HCT116 (cell line): ENCODE measurements around the gene DEPDC1B. TPM values are rescaled to one million over a fixed set of nuclear protein-coding genes. Genes with fewer than 3 reads are reported as not detected.

ENCODE experiments used
- ATAC-seq: fragments of 200-7000 bp; cut with Tn5 transposase; 2 replicates; pipeline ENCODE4 v1.9.1; 2020; ENCODE audit warnings: mild to moderate bottlenecking, moderate library complexity
- BruUV-seq: library from RNA; stranded (reverse); fragments of 400-500 nt; replicated peaks from 2 replicates; lab custom pipeline; 2021; lab: Mats Ljungman, UMichigan
- CTCF ChIA-PET: fragments of 300-600 bp; sonication (Branson Sonifier 250); formaldehyde crosslinking; loops from one replicate; lab custom pipeline; 2021; ENCODE audit warnings: antibody characterized with exemption; lab: Charles Lee
- POLR2A ChIA-PET: fragments of 300-600, 350-600 bp; sonication (Branson Sonifier 250); formaldehyde crosslinking; loops from one replicate; lab custom pipeline; 2021; ENCODE audit warnings: antibody characterized with exemption; lab: Charles Lee
- RAD21 ChIA-PET, 2 experiments: fragments of 300-600 bp; sonication (Branson Sonifier 250); formaldehyde crosslinking; loops; one replicate each; lab custom pipeline; 2023; ENCODE audit warnings: low total read pairs in 2 of 2; ENCODE audit not compliant: uncharacterized antibody in 2 of 2, unreplicated experiment in 2 of 2, low non-redundant PET in 1 of 2; lab: Charles Lee
- DNase-seq: peaks from one replicate; pipeline ENCODE4 v3.0.0-alpha.2; 2010; ENCODE audit warnings: low read depth, low spot score
- H2AFZ ChIP-seq: fragments of 200-600 bp; shearing (Covaris generic), sonication (generic); 2 replicates; pipeline ENCODE4 v1.6.1; 2017; ENCODE audit warnings: low read depth, mixed run types, mixed read lengths, antibody characterized with exemption, low read length; ENCODE audit not compliant: poor library complexity, severe bottlenecking
- H3K27ac ChIP-seq: 2 replicates; pipeline ENCODE4 v1.5.1; 2012; ENCODE audit warnings: low read depth, low read length
- H3K27me3 ChIP-seq: fragments of 200-600 bp; sonication (generic); 2 replicates; pipeline ENCODE4 v1.6.1; 2016; ENCODE audit warnings: mixed run types, low read length, mixed read lengths; ENCODE audit not compliant: insufficient read depth
- H3K36me3 ChIP-seq, 2 experiments: fragments of 200-500 bp in 1 of 2; fragments of 200-600 bp in 1 of 2; sonication (Bioruptor generic) in 1 of 2; sonication (generic) in 1 of 2; 2 replicates each; pipeline versions ENCODE4 v1.5.1 to v1.6.1; 2014 to 2016; ENCODE audit warnings: low read length in 2 of 2, inconsistent platforms in 1 of 2, mixed read lengths in 1 of 2, mixed run types in 1 of 2; ENCODE audit not compliant: insufficient read depth in 2 of 2, control insufficient read depth in 1 of 2
- H3K4me1 ChIP-seq, 2 experiments: fragments of 200-600 bp in 1 of 2; sonication (generic) in 1 of 2; 2 replicates each; pipeline versions ENCODE4 v1.5.1 to v1.6.1; 2012 to 2017; ENCODE audit warnings: low read length in 2 of 2, inconsistent platforms in 1 of 2, mild to moderate bottlenecking in 1 of 2, mixed read lengths in 1 of 2, mixed run types in 1 of 2, moderate library complexity in 1 of 2; ENCODE audit not compliant: insufficient read depth in 2 of 2, control insufficient read depth in 1 of 2
- H3K4me2 ChIP-seq: fragments of 200-600 bp; sonication (generic); 2 replicates; pipeline ENCODE4 v1.6.1; 2017; ENCODE audit warnings: mixed run types, low read length, mixed read lengths
- H3K4me3 ChIP-seq, 2 experiments: fragments of 200-600 bp in 1 of 2; sonication (generic) in 1 of 2; replicated peaks in 1 of 2; 2 replicates each; pipeline ENCODE4 v1.5.1; 2011 to 2016; ENCODE audit warnings: low read length in 2 of 2, control low read depth in 1 of 2, low read depth in 1 of 2, mild to moderate bottlenecking in 1 of 2, mixed read lengths in 1 of 2, mixed run types in 1 of 2
- H3K79me2 ChIP-seq: fragments of 200-600 bp; sonication (generic); 2 replicates; pipeline ENCODE4 v1.6.1; 2017; ENCODE audit warnings: mild to moderate bottlenecking, mixed run types, low read length, moderate library complexity, mixed read lengths; ENCODE audit not compliant: insufficient read depth
- H3K9ac ChIP-seq: fragments of 200-600 bp; sonication (generic); 2 replicates; pipeline ENCODE4 v1.6.1; 2016; ENCODE audit warnings: low read length, mixed read lengths
- H3K9me2 ChIP-seq: fragments of 200-600 bp; sonication (generic), shearing (Covaris generic); 2 replicates; pipeline ENCODE4 v1.6.1; 2017; ENCODE audit warnings: mixed run types, mild to moderate bottlenecking, moderate library complexity; ENCODE audit not compliant: insufficient read depth
- H3K9me3 ChIP-seq, 2 experiments: fragments of 200-500 bp in 1 of 2; fragments of 200-600 bp in 1 of 2; sonication (Bioruptor generic) in 1 of 2; sonication (generic) in 1 of 2; 2 replicates each; pipeline ENCODE4 v1.6.1; 2014 to 2017; ENCODE audit warnings: low read length in 2 of 2, mixed read lengths in 2 of 2, inconsistent platforms in 1 of 2, low read depth in 1 of 2, mild to moderate bottlenecking in 1 of 2, mixed run types in 1 of 2, moderate library complexity in 1 of 2; ENCODE audit not compliant: control insufficient read depth in 1 of 2, insufficient read depth in 1 of 2
- H4K20me1 ChIP-seq: fragments of 200-600 bp; sonication (generic), shearing (Covaris generic); 2 replicates; pipeline ENCODE4 v1.6.1; 2017; ENCODE audit warnings: mixed run types, mild to moderate bottlenecking, moderate library complexity; ENCODE audit not compliant: insufficient read depth
- EGR1 ChIP-seq: IDR thresholded peaks from 2 replicates; pipeline ENCODE4 v1.6.1; 2012; ENCODE audit warnings: low read depth
- EZH2phosphoT487 ChIP-seq: fragments of 200-600 bp; IDR thresholded peaks from 2 replicates; pipeline ENCODE4 v1.6.1; 2018; ENCODE audit warnings: antibody characterized with exemption, borderline replicate concordance
- FOSL1 ChIP-seq: IDR thresholded peaks from 2 replicates; pipeline ENCODE4 v1.6.1; 2012; ENCODE audit warnings: low read depth
- JUND ChIP-seq: IDR thresholded peaks from 2 replicates; pipeline ENCODE4 v1.6.1; 2012
- POLR2AphosphoS5 ChIP-seq: IDR thresholded peaks from 2 replicates; pipeline ENCODE4 v1.6.1; 2011; ENCODE audit warnings: mild to moderate bottlenecking, low read depth, low read length, moderate library complexity
- RAD21 ChIP-seq: IDR thresholded peaks from 2 replicates; pipeline ENCODE4 v1.6.1; 2012; ENCODE audit warnings: low read depth, mild to moderate bottlenecking
- SIN3A ChIP-seq: IDR thresholded peaks from 2 replicates; pipeline ENCODE4 v1.6.1; 2012; ENCODE audit warnings: low read depth
- SRF ChIP-seq: IDR thresholded peaks from 2 replicates; pipeline ENCODE4 v1.6.1; 2012; ENCODE audit warnings: low read depth
- TCF7L2 ChIP-seq: IDR thresholded peaks from 2 replicates; pipeline ENCODE4 v1.7.0; 2011; ENCODE audit warnings: borderline replicate concordance, inconsistent platforms; ENCODE audit not compliant: insufficient read depth, insufficient read length; ENCODE audit errors: extremely low read depth
- intact Hi-C: fragments of 100-400 bp; cut with micrococcal nuclease; formaldehyde crosslinking; loops from 2 replicates; pipeline ENCODE4 v1.10.0; 2022
- total RNA-seq: library from RNA; stranded (reverse); gene quantifications from one replicate; pipeline ENCODE4 v1.2.1, GENCODE V29; 2021; ENCODE audit not compliant: unreplicated experiment
- TF ChIP-seq, protein P1 (sequence below): IDR thresholded peaks from 2 replicates; pipeline ENCODE4 v1.6.1; 2012; ENCODE audit warnings: low read depth
- TF ChIP-seq, protein P2 (sequence below), 3 experiments: fragments of 200-600 bp in 1 of 3; sonication (generic) in 1 of 3; IDR thresholded peaks in 2 of 3; conservative IDR thresholded peaks in 1 of 3; 2 replicates each; pipeline ENCODE4 v1.5.1; 2012 to 2017; ENCODE audit warnings: low read depth in 2 of 3, low read length in 2 of 3, antibody characterized with exemption in 1 of 3, borderline replicate concordance in 1 of 3, control low read depth in 1 of 3, mild to moderate bottlenecking in 1 of 3, mixed read lengths in 1 of 3, mixed run types in 1 of 3, moderate library complexity in 1 of 3; ENCODE audit not compliant: insufficient read depth in 1 of 3
- TF ChIP-seq, protein P3 (sequence below): IDR thresholded peaks from 2 replicates; pipeline ENCODE4 v1.6.1; 2011; ENCODE audit warnings: mild to moderate bottlenecking, low read length, moderate library complexity; ENCODE audit not compliant: insufficient replicate concordance; ENCODE audit errors: extremely low read depth

Gene DEPDC1B
- total RNA-seq, 1 experiment from 2014 or later = 39.7 TPM

DNA sequence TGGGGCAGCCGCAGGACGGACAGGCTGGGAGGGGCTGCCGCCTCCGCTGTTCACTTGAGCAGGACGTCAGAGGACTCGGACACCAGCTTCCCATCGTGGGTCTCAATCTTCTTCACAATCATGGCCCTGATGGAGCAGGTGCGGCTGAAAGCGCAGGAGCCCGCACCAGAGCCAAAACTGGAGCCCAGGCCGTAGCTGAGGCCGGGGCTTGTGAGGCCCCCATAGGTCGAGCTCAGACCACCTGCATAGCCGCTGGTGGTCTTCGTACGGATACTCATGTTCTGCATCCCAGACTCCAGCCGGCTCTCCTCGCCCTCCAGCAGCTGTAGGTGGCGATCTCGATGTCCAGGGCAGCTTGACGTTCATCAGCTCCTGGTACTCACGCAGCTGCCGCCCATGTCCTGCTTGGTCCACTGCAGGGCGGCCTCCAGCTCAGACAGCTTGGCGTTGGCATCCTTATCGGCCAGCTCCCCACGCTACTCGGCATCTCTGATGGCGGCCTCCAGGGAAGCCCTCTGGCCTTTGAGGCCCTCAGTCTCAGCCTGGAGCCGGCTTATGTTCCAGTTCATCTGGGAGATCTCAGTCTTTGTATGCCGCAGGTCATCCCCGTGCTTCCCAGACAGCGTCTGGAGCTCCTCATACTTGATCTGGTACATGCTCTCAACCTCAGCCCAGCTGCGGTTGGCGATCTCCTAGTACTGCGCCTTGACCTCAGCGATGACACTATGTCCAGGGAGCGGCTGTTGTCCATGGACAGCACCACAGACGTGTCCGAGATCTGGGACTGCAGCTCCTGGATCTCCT, 43.7 kb upstream of the DEPDC1B start:
- no peaks in the 10 kb centered on the region for H3K79me2 ChIP-seq
- POLR2A ChIA-PET = no interaction called here
- H2AFZ ChIP-seq = no peak overlapping the region
- no peaks in the 10 kb centered on the region for H3K9me2 ChIP-seq
- H3K36me3 ChIP-seq = no peaks in the 10 kb centered on the region
- no peak overlapping the region for H3K4me3 ChIP-seq
- H3K9ac ChIP-seq = no peak overlapping the region
- H4K20me1 ChIP-seq = no peaks in the 10 kb centered on the region
- TF ChIP-seq RAD21 (no peak), EZH2phosphoT487 (no peak), JUND (no peak)
- TF ChIP-seq, protein P1, sequence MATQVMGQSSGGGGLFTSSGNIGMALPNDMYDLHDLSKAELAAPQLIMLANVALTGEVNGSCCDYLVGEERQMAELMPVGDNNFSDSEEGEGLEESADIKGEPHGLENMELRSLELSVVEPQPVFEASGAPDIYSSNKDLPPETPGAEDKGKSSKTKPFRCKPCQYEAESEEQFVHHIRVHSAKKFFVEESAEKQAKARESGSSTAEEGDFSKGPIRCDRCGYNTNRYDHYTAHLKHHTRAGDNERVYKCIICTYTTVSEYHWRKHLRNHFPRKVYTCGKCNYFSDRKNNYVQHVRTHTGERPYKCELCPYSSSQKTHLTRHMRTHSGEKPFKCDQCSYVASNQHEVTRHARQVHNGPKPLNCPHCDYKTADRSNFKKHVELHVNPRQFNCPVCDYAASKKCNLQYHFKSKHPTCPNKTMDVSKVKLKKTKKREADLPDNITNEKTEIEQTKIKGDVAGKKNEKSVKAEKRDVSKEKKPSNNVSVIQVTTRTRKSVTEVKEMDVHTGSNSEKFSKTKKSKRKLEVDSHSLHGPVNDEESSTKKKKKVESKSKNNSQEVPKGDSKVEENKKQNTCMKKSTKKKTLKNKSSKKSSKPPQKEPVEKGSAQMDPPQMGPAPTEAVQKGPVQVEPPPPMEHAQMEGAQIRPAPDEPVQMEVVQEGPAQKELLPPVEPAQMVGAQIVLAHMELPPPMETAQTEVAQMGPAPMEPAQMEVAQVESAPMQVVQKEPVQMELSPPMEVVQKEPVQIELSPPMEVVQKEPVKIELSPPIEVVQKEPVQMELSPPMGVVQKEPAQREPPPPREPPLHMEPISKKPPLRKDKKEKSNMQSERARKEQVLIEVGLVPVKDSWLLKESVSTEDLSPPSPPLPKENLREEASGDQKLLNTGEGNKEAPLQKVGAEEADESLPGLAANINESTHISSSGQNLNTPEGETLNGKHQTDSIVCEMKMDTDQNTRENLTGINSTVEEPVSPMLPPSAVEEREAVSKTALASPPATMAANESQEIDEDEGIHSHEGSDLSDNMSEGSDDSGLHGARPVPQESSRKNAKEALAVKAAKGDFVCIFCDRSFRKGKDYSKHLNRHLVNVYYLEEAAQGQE = no peak
- RAD21 ChIA-PET = no interaction called here
- ATAC-seq = no peak
- no TSS peak for BruUV-seq
- intact Hi-C loops = no loop called here
- no peaks in the 10 kb centered on the region for H3K27me3 ChIP-seq
- H3K4me2 ChIP-seq = no peak overlapping the region
- 0 out of 4 replicates have a peak, but pooled peaks cover 0 to 3% of the 10 kb centered on the region in 2 experiments for H3K9me3 ChIP-seq
- H3K27ac ChIP-seq = no peak overlapping the region
- no peak for DNase-seq
- CTCF ChIA-PET = no interaction called here
- no peaks in the 10 kb centered on the region for H3K4me1 ChIP-seq

DNA sequence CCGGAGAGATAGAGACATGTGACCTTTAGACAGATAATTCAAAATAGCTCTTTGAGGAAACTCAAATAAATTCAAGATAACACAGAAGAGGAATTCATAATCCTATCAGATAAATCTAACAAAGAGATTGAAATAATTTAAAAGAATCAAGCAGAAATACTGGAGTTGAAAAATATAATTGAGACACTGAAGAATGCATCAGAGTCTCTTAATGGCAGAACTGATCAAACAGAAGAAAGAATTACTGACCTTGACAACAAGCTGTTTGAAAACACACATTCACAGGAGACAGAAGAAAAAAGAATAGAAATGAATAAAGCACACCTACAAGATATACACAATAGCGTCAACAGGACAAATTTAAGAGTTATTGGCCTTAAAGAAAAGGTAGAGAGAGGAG, 40.4 kb upstream of the DEPDC1B start:
- Histone ChIP-seq H3K4me3 (no peak overlapping the region), H3K27me3 (no peaks in the 10 kb centered on the region), H3K79me2 (no peaks in the 10 kb centered on the region), H3K9ac (no peak overlapping the region), H3K4me1 (no peaks in the 10 kb centered on the region), H3K9me2 (no peaks in the 10 kb centered on the region), H4K20me1 (no peaks in the 10 kb centered on the region), H3K27ac (no peak overlapping the region), H3K36me3 (no peaks in the 10 kb centered on the region), H3K9me3 (0 out of 4 replicates have a peak, but pooled peaks cover 0 to 3% of the 10 kb centered on the region in 2 experiments), H3K4me2 (no peak overlapping the region), H2AFZ (no peak overlapping the region)
- ChIA-PET CTCF (no interaction called here), RAD21 (no interaction called here), POLR2A (no interaction called here)
- ATAC-seq (no peak), DNase-seq (no peak)
- BruUV-seq = no TSS peak
- intact Hi-C loops = no loop called here
- TF ChIP-seq TCF7L2 (no peak), EGR1 (no peak), POLR2AphosphoS5 (no peak), SIN3A (no peak), SRF (no peak), JUND (no peak), FOSL1 (no peak)
- TF ChIP-seq, protein P2, sequence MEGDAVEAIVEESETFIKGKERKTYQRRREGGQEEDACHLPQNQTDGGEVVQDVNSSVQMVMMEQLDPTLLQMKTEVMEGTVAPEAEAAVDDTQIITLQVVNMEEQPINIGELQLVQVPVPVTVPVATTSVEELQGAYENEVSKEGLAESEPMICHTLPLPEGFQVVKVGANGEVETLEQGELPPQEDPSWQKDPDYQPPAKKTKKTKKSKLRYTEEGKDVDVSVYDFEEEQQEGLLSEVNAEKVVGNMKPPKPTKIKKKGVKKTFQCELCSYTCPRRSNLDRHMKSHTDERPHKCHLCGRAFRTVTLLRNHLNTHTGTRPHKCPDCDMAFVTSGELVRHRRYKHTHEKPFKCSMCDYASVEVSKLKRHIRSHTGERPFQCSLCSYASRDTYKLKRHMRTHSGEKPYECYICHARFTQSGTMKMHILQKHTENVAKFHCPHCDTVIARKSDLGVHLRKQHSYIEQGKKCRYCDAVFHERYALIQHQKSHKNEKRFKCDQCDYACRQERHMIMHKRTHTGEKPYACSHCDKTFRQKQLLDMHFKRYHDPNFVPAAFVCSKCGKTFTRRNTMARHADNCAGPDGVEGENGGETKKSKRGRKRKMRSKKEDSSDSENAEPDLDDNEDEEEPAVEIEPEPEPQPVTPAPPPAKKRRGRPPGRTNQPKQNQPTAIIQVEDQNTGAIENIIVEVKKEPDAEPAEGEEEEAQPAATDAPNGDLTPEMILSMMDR (IDR thresholded peaks at IDR 0.05 in 2 of 3, conservative IDR thresholded peaks at IDR 0.05 in 1 of 3; ENCODE audit: borderline replicate concordance in 1 of 3, insufficient read depth in 1 of 3, low read depth in 2 of 3, low read length in 2 of 3) = no peak
- TF ChIP-seq, protein P3, sequence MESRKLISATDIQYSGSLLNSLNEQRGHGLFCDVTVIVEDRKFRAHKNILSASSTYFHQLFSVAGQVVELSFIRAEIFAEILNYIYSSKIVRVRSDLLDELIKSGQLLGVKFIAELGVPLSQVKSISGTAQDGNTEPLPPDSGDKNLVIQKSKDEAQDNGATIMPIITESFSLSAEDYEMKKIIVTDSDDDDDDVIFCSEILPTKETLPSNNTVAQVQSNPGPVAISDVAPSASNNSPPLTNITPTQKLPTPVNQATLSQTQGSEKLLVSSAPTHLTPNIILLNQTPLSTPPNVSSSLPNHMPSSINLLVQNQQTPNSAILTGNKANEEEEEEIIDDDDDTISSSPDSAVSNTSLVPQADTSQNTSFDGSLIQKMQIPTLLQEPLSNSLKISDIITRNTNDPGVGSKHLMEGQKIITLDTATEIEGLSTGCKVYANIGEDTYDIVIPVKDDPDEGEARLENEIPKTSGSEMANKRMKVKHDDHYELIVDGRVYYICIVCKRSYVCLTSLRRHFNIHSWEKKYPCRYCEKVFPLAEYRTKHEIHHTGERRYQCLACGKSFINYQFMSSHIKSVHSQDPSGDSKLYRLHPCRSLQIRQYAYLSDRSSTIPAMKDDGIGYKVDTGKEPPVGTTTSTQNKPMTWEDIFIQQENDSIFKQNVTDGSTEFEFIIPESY = no peak
